Osteoblast (primary cell): ENCODE measurements around the gene DNAJC19. TPM values are rescaled to one million over a fixed set of nuclear protein-coding genes. Genes with fewer than 3 reads are reported as not detected.

ENCODE experiments used
- DNase-seq: peaks from one replicate; pipeline ENCODE4 v3.0.0; 2011; ENCODE audit warnings: low spot score, mixed read lengths; ENCODE audit not compliant: insufficient read length; ENCODE audit errors: missing footprints
- H2AFZ ChIP-seq: 2 replicates; pipeline ENCODE4 v1.6.0; 2011; ENCODE audit warnings: mild to moderate bottlenecking, low read length
- H3K27ac ChIP-seq: 2 replicates; pipeline ENCODE4 v1.5.1; 2011; ENCODE audit warnings: mild to moderate bottlenecking, low read depth, low read length, moderate library complexity
- H3K27me3 ChIP-seq: 2 replicates; pipeline ENCODE4 v1.6.0; 2012; ENCODE audit warnings: mild to moderate bottlenecking, control low read depth, inconsistent platforms, low read length, moderate library complexity; ENCODE audit not compliant: insufficient read depth
- H3K36me3 ChIP-seq: 2 replicates; pipeline ENCODE4 v1.5.1; 2011; ENCODE audit warnings: mild to moderate bottlenecking, low read length, control low read depth, moderate library complexity; ENCODE audit not compliant: insufficient read depth
- H3K4me1 ChIP-seq: 2 replicates; pipeline ENCODE4 v1.5.1; 2011; ENCODE audit warnings: mild to moderate bottlenecking, low read length, control low read depth, moderate library complexity; ENCODE audit not compliant: insufficient read depth
- H3K4me2 ChIP-seq: 2 replicates; pipeline ENCODE4 v1.6.0; 2011; ENCODE audit warnings: mild to moderate bottlenecking, low read length; ENCODE audit not compliant: insufficient read depth
- H3K4me3 ChIP-seq: fragments of 200-600 bp; sonication (generic); 3 replicates; pipeline ENCODE4 v1.5.1; 2012; ENCODE audit warnings: mild to moderate bottlenecking, low read length, inconsistent platforms; ENCODE audit not compliant: insufficient read depth
- H3K79me2 ChIP-seq: 2 replicates; pipeline ENCODE4 v1.6.0; 2012; ENCODE audit warnings: mild to moderate bottlenecking, low read length, control low read depth, inconsistent platforms; ENCODE audit not compliant: insufficient read depth
- H3K9me3 ChIP-seq: 2 replicates; pipeline ENCODE4 v1.5.1; 2011; ENCODE audit warnings: low read depth, low read length, control low read depth
- H4K20me1 ChIP-seq: 2 replicates; pipeline ENCODE4 v1.6.0; 2012; ENCODE audit warnings: mild to moderate bottlenecking, low read length, control low read depth; ENCODE audit not compliant: insufficient read depth
- CTCF ChIP-seq: IDR thresholded peaks from 2 replicates; pipeline ENCODE4 v1.5.1; 2011; ENCODE audit warnings: mild to moderate bottlenecking, low read depth, low read length, moderate library complexity; ENCODE audit errors: extremely low read depth
- total RNA-seq: library from RNA; depleted of rRNA; stranded (reverse); fragments of >200 nt; gene quantifications from 2 replicates; pipeline ENCODE4 v1.2.3, GENCODE V29; 2012

DNAJC19 gene
- total RNA-seq: 27.9 and 34.2 TPM in 2 replicates

GRCh38 chr3:180989291-180990163 lies at the start of gene DNAJC19:
TSS of gene DNAJC19 (minus strand) at chr3:180989736. CDS start at chr3:180989602, 134 bp downstream.
- Histone ChIP-seq H3K27me3 (no peaks in the 10 kb centered on the region), H3K4me2 (peak within 1 kb of the TSS; percentile 98), H3K27ac (peak within 1 kb of the TSS; percentile 71), H3K4me3 (peak within 1 kb of the TSS; percentile 86), H3K4me1 (peaks cover 11% of the 10 kb centered on the region), H3K9me3 (no peaks in the 10 kb centered on the region), H3K36me3 (peaks cover 7% of the 10 kb centered on the region), H4K20me1 (no peaks in the 10 kb centered on the region), H3K79me2 (peaks cover 21% of the 10 kb centered on the region), H2AFZ (peak within 1 kb of the TSS; percentile 95)
- no peak for TF ChIP-seq CTCF
- peak; percentile 93 for DNase-seq

GRCh38 chr3:181030948-181031347 lies 41.4 kb upstream of the DNAJC19 start:
- Histone ChIP-seq H3K4me3 (no peak overlapping the region), H3K36me3 (no peaks in the 10 kb centered on the region), H3K9me3 (peaks cover 5% of the 10 kb centered on the region), H3K27me3 (no peaks in the 10 kb centered on the region), H3K4me2 (no peak overlapping the region), H3K27ac (no peak overlapping the region), H3K79me2 (no peaks in the 10 kb centered on the region), H2AFZ (no peak overlapping the region), H4K20me1 (no peaks in the 10 kb centered on the region), H3K4me1 (no peaks in the 10 kb centered on the region)
- DNase-seq: no peak
- no peak for TF ChIP-seq CTCF

GRCh38 chr3:181025204-181025603 lies 35.7 kb upstream of the DNAJC19 start:
- no peak for DNase-seq
- H3K9me3 ChIP-seq: peaks cover 5% of the 10 kb centered on the region
- no peak overlapping the region for H3K4me2 ChIP-seq
- H2AFZ ChIP-seq: no peak overlapping the region
- no peaks in the 10 kb centered on the region for H4K20me1 ChIP-seq
- H3K79me2 ChIP-seq: no peaks in the 10 kb centered on the region
- no peak overlapping the region for H3K27ac ChIP-seq
- no peak for TF ChIP-seq CTCF
- H3K4me1 ChIP-seq: no peaks in the 10 kb centered on the region
- H3K4me3 ChIP-seq: no peak overlapping the region
- H3K36me3 ChIP-seq: no peaks in the 10 kb centered on the region
- H3K27me3 ChIP-seq: no peaks in the 10 kb centered on the region

GRCh38 chr3:181017690-181018089 lies 28.2 kb upstream of the DNAJC19 start:
- H3K9me3 ChIP-seq: no peaks in the 10 kb centered on the region
- no peak overlapping the region for H3K4me2 ChIP-seq
- no peaks in the 10 kb centered on the region for H3K27me3 ChIP-seq
- DNase-seq: no peak
- H3K4me1 ChIP-seq: no peaks in the 10 kb centered on the region
- no peaks in the 10 kb centered on the region for H4K20me1 ChIP-seq
- no peak for TF ChIP-seq CTCF
- no peaks in the 10 kb centered on the region for H3K79me2 ChIP-seq
- no peaks in the 10 kb centered on the region for H3K36me3 ChIP-seq
- H2AFZ ChIP-seq: no peak overlapping the region
- no peak overlapping the region for H3K4me3 ChIP-seq
- H3K27ac ChIP-seq: no peak overlapping the region
